OCI-M1 (cell line): ENCODE results near the gene SPP2.

Experiments used
- DNase-seq: peaks from one replicate; lab custom pipeline; 2025; lab: John Stamatoyannopoulos, UW

SPP2 gene, protein sequence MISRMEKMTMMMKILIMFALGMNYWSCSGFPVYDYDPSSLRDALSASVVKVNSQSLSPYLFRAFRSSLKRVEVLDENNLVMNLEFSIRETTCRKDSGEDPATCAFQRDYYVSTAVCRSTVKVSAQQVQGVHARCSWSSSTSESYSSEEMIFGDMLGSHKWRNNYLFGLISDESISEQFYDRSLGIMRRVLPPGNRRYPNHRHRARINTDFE

DNA sequence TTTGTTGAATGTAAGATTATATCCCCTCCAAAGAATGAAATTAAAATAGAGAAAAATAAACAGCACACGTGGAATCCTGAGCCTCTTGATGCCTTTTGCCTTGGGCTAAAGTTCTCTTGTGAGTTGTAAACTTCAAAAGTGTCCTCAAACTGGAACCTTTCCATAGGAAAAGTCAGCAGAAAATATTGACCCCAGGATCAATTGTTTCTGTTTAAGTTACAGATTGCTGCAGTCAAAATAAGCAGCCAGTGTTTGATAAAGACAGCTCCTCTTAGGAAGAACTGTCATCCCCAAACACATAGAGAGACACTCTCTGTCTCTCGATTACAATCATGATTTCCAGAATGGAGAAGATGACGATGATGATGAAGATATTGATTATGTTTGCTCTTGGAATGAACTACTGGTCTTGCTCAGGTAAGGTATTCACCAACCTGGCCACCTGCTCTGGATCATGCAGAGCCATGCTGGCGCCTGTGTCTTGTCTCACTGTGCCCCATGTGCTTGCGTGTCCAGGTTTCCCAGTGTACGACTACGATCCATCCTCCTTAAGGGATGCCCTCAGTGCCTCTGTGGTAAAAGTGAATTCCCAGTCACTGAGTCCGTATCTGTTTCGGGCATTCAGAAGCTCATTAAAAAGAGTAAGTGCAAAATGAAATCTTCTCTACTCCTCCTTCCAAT is at the start of gene SPP2:
Gene SPP2 (plus strand): TSS at position 248 of the 681 bp plus-strand sequence. CDS start 85 bp downstream, at position 333.
- DNase-seq, result no peak

DNA sequence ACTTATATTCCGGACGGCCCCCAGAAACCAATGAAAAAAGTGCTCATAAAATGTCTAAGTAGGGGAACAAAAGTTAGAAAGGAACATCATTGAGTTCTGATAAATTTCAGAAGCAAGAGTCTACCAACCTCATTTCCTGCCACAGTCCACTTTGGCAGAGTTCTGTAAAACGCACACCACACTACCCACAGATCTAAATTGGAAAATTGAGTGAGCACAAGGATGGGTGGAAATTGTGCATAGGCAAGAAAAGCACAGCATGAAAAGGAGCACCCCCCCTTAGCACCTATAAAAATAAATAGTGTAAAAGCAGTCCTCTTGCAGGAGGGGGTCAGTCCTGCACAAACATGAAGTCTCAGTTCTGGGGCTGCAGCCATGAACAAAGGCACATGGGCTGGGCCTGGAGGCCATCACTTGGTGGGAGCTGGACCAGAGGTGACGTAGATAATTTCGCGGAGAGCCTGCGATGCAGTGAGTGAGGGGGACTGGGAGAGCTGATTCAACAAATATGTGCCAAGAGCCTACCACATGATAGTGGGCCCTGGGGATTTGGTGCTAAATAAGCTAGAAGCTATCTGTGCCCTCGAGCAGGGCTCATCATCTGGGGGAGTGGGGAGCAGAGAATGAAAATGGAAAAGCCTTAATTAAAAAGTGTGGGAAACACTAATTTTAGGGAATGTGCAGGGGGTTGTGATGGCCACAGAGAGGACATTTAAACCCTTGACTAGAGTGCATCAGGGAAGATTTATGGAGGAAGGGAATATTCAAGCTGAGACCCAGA is 48.9 kb upstream of the SPP2 start:
- DNase-seq, result no peak

DNA sequence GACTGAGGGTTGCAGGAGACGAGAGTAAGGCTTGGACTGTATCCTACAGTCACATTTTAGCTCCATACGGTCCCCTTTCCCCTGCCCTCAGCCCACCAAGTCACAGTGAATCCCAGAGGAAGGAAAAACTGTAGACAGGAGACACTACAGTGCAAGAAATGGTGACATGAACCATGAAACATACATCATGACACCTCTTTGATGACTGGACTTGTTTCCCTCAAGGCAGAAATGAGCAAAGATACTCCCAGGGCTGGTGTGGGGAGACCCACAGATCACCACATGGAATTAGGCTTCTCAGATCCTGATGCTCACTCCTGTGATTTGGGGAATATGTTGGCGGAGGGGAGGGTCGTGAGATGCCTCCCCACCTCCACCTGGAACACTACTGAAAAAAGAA is 48.2 kb upstream of the SPP2 start:
- no peak for DNase-seq

DNA sequence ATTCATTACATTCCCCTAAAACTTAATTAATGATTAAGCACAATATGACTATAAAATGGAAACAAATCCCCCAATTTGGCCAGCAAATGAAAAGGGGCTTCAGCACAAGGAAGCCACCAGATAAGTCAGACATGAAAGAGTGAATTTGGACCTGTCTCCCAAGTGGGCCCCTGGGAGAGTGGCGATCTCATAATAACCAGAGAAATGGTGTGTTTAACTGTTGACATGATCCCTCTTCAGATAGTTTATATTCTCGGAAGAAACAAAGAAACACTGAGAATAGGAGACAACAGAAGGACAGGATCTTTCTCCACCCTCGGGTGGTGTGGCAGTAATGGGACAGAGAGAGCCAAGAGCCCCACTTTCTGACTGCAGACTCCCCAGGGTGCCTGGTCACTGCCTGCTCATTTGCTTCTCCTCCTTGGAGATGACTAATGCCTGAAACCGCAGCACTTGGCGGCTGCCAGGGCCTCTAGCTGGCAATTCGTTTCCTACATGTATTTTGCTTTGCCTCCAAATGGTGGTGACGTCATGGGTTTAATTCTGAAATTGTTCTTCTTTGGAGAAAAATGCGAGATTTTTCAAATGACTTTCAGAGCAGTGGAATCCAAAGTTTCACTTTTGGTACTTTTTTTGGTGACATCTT is 46.4 kb upstream of the SPP2 start:
- peak; percentile 21 for DNase-seq

DNA sequence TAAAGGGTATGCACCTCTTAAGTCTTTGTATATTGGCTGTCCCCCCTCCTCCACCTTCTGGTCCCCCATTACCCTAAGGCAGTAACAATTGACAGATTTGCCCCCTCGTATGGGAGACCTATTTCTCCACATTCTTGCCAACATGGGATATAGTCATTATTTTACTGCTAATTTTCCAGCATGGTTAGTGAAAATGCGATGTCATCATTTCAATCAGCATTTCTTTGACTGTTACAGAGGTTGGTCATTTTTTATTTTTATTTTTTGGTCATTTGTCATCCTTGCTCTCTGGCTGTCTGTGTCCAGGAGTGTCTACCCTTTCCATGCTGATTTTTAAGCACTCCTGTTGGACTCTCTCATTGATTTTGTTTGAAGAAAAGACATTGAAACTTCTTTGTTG is 45.4 kb upstream of the SPP2 start:
- DNase-seq, result no peak

DNA sequence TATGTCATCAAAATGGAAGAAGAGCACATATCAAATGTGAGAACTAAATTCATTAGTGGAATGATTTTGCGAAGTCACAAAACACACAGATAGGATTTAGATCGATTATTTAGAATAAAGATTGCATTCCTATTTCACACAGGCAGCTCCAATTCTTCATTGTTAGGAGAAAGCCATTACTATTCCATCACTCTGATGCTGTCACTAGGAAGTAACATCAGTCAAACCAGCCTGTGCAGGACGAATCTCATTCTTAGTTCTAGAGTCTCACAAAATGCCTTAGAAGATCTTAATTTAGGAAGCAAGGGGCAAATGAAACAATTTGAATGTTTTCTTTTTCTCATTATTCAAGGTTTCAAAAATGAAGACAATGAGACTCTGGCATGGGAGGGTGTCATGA is 44.0 kb upstream of the SPP2 start:
- no peak for DNase-seq

DNA sequence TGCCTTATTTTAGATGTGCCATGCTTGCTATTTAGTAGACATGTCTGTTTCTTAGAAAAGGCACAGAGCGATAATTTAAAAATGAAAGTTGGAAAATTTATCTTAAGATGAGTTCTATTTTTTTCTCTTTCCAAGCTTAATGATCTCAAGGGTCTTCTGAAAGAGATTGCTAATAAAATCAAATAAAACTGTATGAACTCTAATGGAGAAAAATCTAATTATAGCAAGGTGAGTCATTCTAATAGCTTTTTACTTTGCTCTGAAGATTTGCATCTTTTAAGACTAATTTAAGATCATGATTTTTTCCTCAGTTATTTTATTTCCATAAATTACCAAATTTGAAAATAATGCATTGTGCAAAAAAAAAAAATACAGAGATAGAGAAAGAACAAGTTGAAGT is 36.1 kb upstream of the SPP2 start:
- no peak for DNase-seq

DNA sequence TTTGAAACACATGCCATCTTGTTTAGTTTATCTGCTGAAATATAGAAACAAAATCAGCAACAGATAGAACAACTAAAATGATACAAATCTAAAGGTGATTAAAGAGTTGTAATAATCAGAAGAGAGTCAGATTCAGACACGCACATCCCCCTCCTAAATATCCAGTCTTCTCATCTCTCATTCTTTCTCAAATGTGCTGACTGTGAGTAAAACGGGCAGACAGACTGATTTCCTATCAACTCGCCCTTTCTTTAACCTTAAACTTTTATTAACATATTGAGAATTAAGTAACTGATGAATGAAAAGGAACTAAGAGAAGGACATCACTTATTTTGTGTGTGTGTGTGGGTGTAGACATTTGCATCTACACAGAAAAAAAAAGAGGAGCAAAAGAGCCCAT is 34.6 kb upstream of the SPP2 start:
- DNase-seq, result no peak

DNA sequence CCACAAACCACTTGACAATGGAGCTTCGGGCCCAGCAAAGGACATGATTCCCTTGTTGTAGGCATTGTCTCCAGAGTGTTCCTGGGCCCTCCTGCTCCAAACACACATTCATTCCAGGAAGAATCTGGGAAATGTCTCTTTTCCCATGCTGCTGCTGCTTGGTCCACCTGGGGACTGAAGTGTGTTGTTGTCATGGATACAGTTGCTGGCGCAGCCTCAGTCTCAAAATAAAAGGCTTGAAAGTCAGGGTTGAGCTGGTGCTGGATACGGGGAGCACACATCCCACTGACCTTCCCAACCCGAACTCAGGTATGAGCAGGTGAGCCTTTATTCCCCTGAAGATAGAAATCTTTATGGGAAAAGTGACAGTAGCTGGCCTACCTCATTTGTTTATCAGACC is 30.6 kb upstream of the SPP2 start:
- DNase-seq, result no peak

DNA sequence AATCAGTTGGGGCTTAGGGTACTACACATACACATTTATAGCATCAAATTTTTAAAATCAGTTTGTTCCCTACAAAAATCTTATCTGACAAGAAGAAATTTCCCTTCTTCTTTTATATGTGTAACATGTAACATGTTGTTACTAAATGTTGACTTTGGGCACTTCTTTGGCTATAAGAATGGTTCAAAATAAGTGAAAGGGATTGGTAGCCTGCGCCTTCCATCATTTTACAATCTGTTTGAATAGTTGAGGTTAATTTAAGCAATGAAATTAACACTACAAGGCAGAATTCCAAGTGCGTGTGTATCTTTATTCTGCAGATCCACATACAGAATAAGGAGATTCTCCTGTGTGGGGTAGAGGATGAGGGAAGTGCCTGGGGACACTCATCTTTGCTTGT is 30.2 kb upstream of the SPP2 start:
- DNase-seq, result no peak

DNA sequence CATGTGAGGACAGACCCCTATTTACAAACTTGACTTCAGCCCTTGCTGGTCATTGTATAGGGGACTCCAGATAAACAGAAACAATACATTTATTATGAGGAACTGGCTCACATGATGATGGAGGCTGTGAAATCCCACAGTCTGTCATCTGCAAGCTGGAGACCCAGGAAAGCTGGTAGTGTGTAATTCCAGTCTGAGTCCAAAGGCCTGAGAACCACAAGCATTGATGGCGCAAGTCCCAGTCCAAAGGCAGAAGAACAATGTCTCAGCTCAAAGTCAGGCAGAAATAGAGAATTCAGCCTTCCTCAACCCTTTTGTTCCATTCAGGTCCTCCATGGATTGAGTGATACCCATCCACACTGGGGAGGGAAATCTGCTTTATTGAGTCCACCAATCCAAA is 28.1 kb upstream of the SPP2 start:
- no peak for DNase-seq

DNA sequence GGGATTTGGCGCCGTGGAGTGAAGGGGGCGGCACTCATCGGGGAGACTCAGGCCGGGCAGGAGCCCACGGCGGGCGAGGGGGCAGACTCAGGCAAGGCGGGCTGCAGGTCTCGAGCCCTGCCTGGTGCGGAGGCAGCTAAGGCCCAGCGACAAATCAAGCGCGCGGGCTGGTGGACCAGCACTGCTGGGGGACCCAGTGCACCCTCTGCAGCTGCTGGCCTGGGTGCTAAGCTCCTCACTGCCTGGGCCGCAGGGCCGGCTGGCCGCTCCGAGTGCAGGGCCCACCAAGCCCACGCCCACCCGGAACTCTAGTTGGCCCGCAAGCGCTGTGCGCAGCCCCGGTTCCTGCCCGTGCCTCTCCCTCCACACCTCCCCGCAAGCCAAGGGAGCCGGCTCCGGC is 26.2 kb upstream of the SPP2 start:
- no peak for DNase-seq

DNA sequence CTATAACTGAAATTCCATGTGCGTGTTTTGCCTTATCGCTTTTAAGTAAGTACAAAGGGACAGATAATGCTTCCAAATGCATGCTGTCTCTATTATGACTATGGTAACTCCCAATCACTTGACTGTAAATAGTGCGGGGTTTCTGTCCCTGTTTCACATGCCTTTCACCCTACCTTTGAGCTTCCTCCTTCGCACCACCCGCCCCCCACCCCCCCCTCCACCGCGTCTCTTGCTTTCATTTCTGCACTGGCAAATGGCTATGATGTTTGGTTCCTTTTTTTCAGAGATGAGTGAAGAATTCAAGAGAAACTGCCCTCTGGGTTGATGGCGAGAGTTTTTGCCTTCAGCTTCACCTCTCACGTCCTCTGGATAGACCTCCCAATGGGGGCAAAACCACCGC is 25.0 kb upstream of the SPP2 start:
- peak; percentile 23 for DNase-seq

DNA sequence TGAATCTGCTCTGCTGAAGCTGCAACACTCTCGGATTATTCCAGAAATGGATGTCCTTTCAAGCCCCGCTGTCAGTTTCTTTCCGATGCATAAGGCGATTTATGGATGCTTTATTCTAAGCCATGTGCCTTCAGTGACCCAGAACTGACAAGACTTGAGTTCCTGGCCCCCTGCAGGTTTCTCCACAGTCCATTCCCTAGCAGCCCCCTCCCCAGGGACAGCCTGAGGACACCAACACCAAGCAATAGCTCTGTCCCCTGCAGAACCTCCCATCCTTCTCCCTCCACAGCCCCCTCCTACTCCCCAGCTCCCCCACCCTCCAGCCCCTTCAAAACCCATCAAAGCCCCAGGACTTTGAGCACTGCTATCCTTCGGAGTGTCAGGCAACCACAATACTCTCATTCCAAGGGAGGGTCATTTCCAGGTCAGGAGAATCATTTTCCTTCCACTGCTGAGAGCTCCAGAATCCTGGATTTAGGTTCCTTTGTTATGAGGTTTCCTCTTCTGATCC is 24.6 kb upstream of the SPP2 start:
- DNase-seq, result no peak

DNA sequence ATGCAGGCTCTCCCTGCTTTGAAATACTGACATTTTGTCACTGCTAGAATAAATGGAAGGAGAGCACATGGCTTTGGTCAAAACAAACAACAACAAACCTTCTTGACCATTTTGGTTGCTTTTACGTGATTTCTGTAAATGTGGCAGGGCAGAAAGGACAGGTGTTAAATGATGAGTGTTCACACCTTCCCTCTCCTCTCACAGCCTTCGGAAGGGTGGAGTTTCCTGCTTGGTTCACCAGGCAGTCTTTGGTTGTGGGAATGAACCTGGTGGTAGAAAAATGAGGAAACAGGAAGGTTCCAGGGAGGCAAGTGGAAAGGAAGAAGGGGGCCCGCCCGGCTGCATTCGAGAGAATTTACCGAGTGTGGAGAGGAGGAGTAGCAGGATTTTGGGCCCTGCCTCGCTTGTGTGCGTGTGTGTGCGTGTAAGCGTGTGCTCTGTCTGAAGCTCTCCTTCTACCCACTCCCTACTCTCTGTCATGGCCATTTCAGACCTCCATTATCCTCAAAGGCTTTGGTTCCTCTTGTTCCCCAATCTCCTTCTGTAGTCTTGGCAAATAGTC is 23.7 kb upstream of the SPP2 start:
- DNase-seq, result no peak

DNA sequence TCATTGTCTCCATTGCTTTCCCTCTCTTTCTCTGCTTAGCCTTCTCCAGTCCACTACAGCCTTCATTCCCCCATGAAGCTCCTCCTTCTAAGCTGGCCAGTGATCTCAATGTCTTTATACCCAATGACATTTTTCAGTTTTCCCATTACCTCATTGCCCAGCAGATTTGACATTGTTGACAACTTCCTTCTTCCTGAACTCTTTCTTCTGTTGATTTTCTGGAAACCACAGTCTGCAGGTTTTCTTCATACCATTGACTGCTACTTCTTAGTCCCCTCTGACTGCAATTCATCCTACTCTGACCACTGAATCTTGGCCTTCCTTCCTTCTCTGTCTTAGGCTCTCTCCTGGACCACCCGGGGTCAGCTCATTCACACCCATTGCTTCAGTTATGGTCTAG is 22.9 kb upstream of the SPP2 start:
- no peak for DNase-seq

DNA sequence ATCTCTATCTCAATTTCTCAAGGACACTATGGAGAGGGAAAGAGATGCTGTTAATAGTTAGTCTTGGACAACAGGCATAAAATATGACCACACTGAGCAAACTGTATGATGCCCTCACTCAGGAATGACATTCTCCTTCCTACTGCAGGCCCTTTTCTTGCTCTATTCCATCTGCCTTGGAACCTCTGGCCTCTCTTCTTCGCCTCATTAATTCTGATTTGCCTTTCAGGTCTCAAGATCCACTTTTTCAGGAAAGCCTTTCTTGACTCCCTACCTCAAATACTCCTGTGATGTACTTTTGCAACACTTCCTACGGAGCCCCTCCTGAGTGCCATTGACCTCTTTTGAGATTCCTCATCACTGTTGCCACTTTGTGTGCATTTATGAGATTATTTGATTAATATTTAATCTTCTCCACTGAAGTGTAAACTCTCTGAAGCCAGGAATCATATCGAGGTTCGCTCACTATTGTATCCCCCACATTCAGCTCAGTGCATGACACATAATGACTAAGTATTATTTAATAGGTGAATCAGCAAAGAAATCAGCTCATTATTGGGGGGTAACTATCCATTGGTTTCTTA is 21.3 kb upstream of the SPP2 start:
- no peak for DNase-seq

DNA sequence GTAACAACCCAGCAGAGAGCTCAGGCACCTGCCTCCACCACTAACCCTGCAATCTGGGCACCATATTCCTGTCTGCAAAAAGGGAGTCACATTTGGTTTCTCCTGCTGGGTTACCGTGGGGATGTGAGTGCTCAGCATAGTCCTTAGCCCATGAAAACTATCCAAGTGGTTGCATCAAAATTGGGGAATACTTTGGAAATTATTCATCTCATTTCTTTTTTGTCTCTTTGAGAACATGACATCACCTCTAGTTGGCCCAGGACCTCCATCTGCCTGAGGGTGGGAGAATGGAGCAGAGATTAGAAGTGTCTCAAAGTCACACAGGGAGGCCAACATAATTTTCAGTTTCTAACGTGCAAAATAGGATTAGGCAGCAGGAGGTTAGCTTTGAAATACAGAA is 19.3 kb upstream of the SPP2 start:
- DNase-seq, result no peak

DNA sequence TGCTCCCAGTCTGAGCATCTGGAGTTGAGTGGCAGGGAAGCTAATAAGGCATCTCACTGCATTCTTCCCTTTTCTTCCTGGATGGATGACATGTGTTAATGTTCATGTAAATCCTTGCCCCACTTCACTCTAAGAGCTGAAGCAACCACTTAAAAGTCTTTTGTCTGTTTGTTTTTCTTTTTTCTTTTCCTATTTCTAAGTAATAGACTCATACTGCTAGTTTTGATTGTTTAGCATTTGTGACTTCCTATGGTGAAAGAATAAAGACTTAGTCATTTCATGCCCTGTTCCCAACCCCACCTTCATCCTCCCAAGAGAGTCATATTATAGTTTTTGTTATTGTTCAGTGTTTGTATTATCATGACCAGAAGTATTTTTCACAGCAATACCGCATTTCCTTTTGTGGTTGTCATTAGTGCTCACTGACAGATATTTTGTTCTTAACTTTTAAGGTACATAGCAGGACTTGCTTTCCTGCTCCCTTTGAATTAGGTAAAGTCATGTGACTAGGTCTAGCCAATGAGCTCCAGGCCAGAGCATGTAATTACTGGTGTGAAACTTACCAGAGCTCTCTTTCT is 18.1 kb upstream of the SPP2 start:
- DNase-seq, result no peak

DNA sequence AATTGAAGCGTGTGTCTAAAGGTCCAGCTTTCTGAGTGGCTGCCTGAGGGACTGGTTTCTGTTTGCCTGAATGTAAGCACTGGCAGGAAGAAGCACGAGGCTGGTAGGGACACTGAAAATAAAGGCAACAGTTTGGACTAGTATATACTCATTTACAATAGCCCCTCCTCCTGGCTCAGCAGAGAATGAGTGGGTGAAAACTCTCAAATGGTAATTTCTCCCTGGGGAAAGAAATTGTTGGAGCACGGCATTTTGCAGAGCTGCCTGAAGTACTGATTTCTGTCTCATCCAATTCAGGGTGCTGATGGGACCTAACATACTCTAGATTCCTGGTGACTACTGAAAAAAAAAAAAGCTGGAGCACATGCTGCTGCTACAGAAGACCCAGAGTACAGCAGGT is 17.3 kb upstream of the SPP2 start:
- DNase-seq, result no peak

DNA sequence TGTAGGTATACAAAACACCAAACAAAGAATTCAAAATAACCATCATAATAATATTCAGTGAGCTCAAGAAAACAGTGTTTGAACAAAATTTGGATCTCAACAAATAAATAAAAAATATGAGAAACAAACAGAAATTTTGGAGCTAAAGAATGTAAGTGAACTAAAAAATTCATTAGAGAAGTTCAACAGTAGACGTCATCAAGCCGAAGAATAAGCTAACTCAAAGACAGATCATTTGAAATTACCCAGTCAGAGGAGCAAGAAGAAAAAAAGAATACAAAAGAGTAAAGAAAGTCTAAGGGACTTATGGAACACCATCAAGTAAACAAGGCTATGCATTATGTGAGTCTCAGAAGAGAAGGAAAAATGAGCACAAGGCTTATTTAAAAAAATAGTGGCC is 16.6 kb upstream of the SPP2 start:
- no peak for DNase-seq
